Trophoblast cell (in vitro differentiated cells and primary cell): ENCODE measurements around the gene CADM1.

Experiments used
- DNase-seq, 2 donors: peaks; one replicate each; pipeline ENCODE4 v3.0.0-alpha.2; 2016
- H2AFZ ChIP-seq: 2 replicates; pipeline ENCODE4 v1.6.1; 2013; ENCODE audit warnings: low read length, moderate library complexity, mild to moderate bottlenecking; ENCODE audit not compliant: insufficient read depth, poor library complexity
- H2AK5ac ChIP-seq: 2 replicates; pipeline ENCODE4 v1.6.1; 2013; ENCODE audit warnings: mild to moderate bottlenecking, low read length
- H2BK120ac ChIP-seq: 2 replicates; pipeline ENCODE4 v1.6.1; 2013; ENCODE audit warnings: low read length, mild to moderate bottlenecking, moderate library complexity; ENCODE audit not compliant: insufficient read depth, poor library complexity
- H2BK12ac ChIP-seq: 2 replicates; pipeline ENCODE4 v1.6.1; 2013; ENCODE audit warnings: mild to moderate bottlenecking, low read length, moderate library complexity
- H2BK5ac ChIP-seq: 2 replicates; pipeline ENCODE4 v1.6.1; 2013; ENCODE audit warnings: low read length, low read depth, moderate library complexity, mild to moderate bottlenecking; ENCODE audit not compliant: poor library complexity
- H3K14ac ChIP-seq: 2 replicates; pipeline ENCODE4 v1.6.1; 2013; ENCODE audit warnings: mild to moderate bottlenecking, low read length
- H3K18ac ChIP-seq: 2 replicates; pipeline ENCODE4 v1.6.1; 2013; ENCODE audit warnings: mild to moderate bottlenecking, low read length
- H3K23ac ChIP-seq: 2 replicates; pipeline ENCODE4 v1.6.1; 2013; ENCODE audit warnings: low read length
- H3K27ac ChIP-seq: 2 replicates; pipeline ENCODE4 v1.5.1; 2013; ENCODE audit warnings: low read depth, mild to moderate bottlenecking, inconsistent platforms, low read length, moderate library complexity
- H3K27me3 ChIP-seq: 2 replicates; pipeline ENCODE4 v1.6.1; 2013; ENCODE audit warnings: inconsistent platforms, mild to moderate bottlenecking, low read length, moderate library complexity; ENCODE audit not compliant: insufficient read depth
- H3K36me3 ChIP-seq, 2 experiments: 1 replicate in 1 of 2; 2 replicates in 1 of 2; pipeline ENCODE4 v1.6.1; 2013; ENCODE audit warnings: low read length in 2 of 2, mild to moderate bottlenecking in 2 of 2, moderate library complexity in 1 of 2; ENCODE audit not compliant: insufficient read depth in 2 of 2, control insufficient read depth in 1 of 2
- H3K4ac ChIP-seq: 2 replicates; pipeline ENCODE4 v1.6.1; 2013; ENCODE audit warnings: low read depth, mild to moderate bottlenecking, low read length, moderate library complexity
- H3K4me1 ChIP-seq, 2 experiments: 1 replicate in 1 of 2; 2 replicates in 1 of 2; pipeline ENCODE4 v1.6.1; 2013; ENCODE audit warnings: low read length in 2 of 2, mild to moderate bottlenecking in 2 of 2, moderate library complexity in 1 of 2; ENCODE audit not compliant: insufficient read depth in 2 of 2, control insufficient read depth in 1 of 2
- H3K4me2 ChIP-seq: 2 replicates; pipeline ENCODE4 v1.6.1; 2013; ENCODE audit warnings: inconsistent platforms, mild to moderate bottlenecking, low read length, moderate library complexity
- H3K4me3 ChIP-seq: 2 replicates; pipeline ENCODE4 v1.5.1; 2013; ENCODE audit warnings: mild to moderate bottlenecking, low read depth, low read length, inconsistent platforms
- H3K79me1 ChIP-seq: one replicate; pipeline ENCODE4 v1.6.1; 2013; ENCODE audit warnings: low read length
- H3K79me2 ChIP-seq: 2 replicates; pipeline ENCODE4 v1.6.1; 2013; ENCODE audit warnings: low read length, mild to moderate bottlenecking; ENCODE audit not compliant: control insufficient read depth, insufficient read depth, poor library complexity
- H3K9ac ChIP-seq: 2 replicates; pipeline ENCODE4 v1.6.1; 2013; ENCODE audit warnings: mild to moderate bottlenecking, low read length
- H3K9me3 ChIP-seq: 2 replicates; pipeline ENCODE4 v1.6.1; 2013; ENCODE audit warnings: low read depth, mild to moderate bottlenecking, control low read depth, inconsistent platforms, low read length; ENCODE audit not compliant: insufficient read depth
- H4K12ac ChIP-seq: 2 replicates; pipeline ENCODE4 v1.6.1; 2013; ENCODE audit warnings: low read depth, mild to moderate bottlenecking, low read length, moderate library complexity
- H4K8ac ChIP-seq: 2 replicates; pipeline ENCODE4 v1.6.1; 2013; ENCODE audit warnings: low read depth, mild to moderate bottlenecking, low read length, moderate library complexity
- H4K91ac ChIP-seq: one replicate; pipeline ENCODE4 v1.6.1; 2013; ENCODE audit warnings: low read depth, mild to moderate bottlenecking, low read length, moderate library complexity
- WGBS: extraction: QIAGEN DNeasy Blood & Tissue Kit; methylation state at CpG from one replicate; pipeline ENCODE4 v1.1.7; 2013; ENCODE audit warnings: missing lambda C conversion rate; ENCODE audit not compliant: insufficient read length, insufficient coverage; ENCODE audit errors: extremely low coverage; 5-methylcytosine and 5-hydroxymethylcytosine counted together

Gene CADM1

DNA sequence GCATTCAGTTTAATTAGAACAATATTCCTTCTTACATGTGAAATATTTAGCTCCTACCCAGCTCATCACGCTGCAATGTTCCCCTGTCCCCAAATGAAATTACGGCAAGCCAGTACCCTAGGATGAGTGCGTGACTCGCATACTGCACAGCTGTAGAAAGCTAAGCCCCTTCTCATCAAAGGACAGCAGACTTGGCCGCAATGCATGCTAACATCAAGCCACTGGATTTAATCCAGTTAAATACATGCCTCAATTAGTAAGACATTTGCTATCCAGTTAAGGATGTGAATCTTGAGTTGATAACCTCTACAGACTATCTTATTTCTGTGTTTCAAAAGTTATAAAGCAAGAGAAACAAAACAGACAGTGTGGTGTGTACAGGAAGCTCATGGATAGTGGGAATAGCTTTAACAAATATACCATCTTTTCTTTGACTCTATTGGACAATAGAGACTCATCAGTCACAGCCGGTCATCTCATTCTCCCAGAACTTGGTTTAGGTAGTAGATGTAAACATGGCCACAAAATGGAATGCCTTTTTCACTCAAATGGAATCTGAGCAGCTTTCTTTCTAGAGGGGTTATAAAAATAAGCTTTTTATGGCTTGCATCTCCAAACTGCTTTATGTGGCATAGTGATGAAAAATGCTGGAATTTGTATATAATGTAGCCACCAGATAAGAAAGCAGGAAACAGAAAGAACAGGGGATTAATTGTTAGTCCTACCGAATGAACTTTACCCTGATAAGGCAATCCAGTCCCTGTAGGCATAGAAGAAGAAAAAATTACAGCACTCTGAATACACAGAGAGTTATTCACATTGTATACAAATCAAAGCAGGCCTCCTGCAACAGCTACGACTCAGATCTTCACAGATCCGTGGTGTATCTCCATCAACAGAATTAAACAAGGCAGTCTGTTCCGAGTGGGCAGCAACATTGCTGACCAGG is 224.1 kb downstream of the CADM1 start:
- no peak for DNase-seq
- WGBS: no CpG with 5 or more reads among the region's 10 CpGs
- Histone ChIP-seq H3K14ac (no peak overlapping the region), H2AK5ac (no peak overlapping the region), H2AFZ (no peak overlapping the region), H2BK12ac (no peak overlapping the region), H3K4ac (no peak overlapping the region), H3K9me3 (no peaks in the 10 kb centered on the region), H4K12ac (no peak overlapping the region), H3K79me1 (no peaks in the 10 kb centered on the region), H3K27ac (no peak overlapping the region), H3K4me2 (no peak overlapping the region), H3K9ac (no peak overlapping the region), H3K36me3 (no peaks in the 10 kb centered on the region), H3K27me3 (no peaks in the 10 kb centered on the region), H3K4me3 (no peak overlapping the region), H3K4me1 (no peaks in the 10 kb centered on the region), H3K79me2 (no peaks in the 10 kb centered on the region), H3K23ac (no peak overlapping the region), H2BK120ac (no peak overlapping the region), H4K8ac (no peak overlapping the region), H4K91ac (no peak overlapping the region), H3K18ac (no peak overlapping the region), H2BK5ac (no peak overlapping the region)

DNA sequence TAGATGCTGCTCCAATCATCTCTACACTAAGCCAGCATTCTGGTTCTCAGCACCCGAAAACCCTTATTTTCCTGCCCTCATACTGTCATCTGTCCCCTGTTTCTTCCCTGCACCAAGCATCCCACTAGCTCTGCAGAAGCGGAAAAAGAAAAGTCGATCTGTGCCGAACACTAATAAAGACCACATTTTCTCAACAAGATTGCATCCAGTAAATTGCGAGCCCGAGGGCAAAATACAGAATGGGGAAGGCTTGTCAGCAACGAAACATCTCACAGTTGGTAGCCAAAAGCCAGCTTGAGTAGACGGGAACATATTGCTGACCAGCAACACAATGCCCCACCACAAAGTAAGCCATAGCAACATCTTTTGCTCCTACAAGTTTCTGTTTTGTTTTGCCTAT is 227.4 kb downstream of the CADM1 start:
- H2BK12ac ChIP-seq: no peak overlapping the region
- no peak overlapping the region for H3K9ac ChIP-seq
- no peak for DNase-seq
- no CpG with 5 or more reads among the region's 8 CpGs for WGBS
- no peak overlapping the region for H3K18ac ChIP-seq
- H3K4me1 ChIP-seq: no peaks in the 10 kb centered on the region
- H3K4me2 ChIP-seq: no peak overlapping the region
- H3K79me2 ChIP-seq: no peaks in the 10 kb centered on the region
- no peak overlapping the region for H3K27ac ChIP-seq
- no peak overlapping the region for H4K91ac ChIP-seq
- no peaks in the 10 kb centered on the region for H3K36me3 ChIP-seq
- H2BK5ac ChIP-seq: no peak overlapping the region
- H3K27me3 ChIP-seq: no peaks in the 10 kb centered on the region
- no peak overlapping the region for H2AK5ac ChIP-seq
- H3K79me1 ChIP-seq: no peaks in the 10 kb centered on the region
- H3K14ac ChIP-seq: no peak overlapping the region
- no peak overlapping the region for H2BK120ac ChIP-seq
- no peak overlapping the region for H4K12ac ChIP-seq
- no peak overlapping the region for H3K4ac ChIP-seq
- peaks cover 2% of the 10 kb centered on the region for H3K9me3 ChIP-seq
- no peak overlapping the region for H4K8ac ChIP-seq
- no peak overlapping the region for H2AFZ ChIP-seq
- no peak overlapping the region for H3K23ac ChIP-seq
- no peak overlapping the region for H3K4me3 ChIP-seq

DNA sequence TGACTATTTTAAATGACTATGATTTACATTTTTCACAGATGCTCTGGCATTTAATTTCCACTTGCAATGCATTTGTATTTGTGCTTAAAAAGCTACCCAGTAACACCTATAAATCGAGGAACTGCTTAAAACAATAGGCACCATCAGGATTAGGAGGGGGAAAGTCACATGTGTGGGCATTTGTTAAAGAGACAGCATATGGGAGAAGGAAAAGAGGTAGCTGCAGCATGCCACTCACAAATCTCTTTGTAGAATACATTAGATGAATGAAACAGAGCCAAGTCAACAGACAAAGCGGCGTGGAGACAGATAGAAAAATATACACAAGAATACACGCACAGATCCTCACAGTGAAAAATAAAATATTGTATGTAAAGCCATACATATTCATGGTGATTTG is 228.0 kb downstream of the CADM1 start:
- WGBS: no CpG with 5 or more reads among the region's 4 CpGs
- Histone ChIP-seq H3K4ac (no peak overlapping the region), H3K18ac (no peak overlapping the region), H2BK12ac (no peak overlapping the region), H2BK5ac (no peak overlapping the region), H2AFZ (no peak overlapping the region), H3K4me1 (no peaks in the 10 kb centered on the region), H2BK120ac (no peak overlapping the region), H4K12ac (no peak overlapping the region), H4K8ac (no peak overlapping the region), H3K4me3 (no peak overlapping the region), H3K4me2 (no peak overlapping the region), H3K79me2 (no peaks in the 10 kb centered on the region), H3K27me3 (no peaks in the 10 kb centered on the region), H4K91ac (no peak overlapping the region), H3K36me3 (no peaks in the 10 kb centered on the region), H3K9ac (no peak overlapping the region), H3K79me1 (no peaks in the 10 kb centered on the region), H3K27ac (no peak overlapping the region), H3K14ac (no peak overlapping the region), H3K9me3 (peaks cover 2% of the 10 kb centered on the region), H2AK5ac (no peak overlapping the region), H3K23ac (no peak overlapping the region)
- DNase-seq: no peak

DNA sequence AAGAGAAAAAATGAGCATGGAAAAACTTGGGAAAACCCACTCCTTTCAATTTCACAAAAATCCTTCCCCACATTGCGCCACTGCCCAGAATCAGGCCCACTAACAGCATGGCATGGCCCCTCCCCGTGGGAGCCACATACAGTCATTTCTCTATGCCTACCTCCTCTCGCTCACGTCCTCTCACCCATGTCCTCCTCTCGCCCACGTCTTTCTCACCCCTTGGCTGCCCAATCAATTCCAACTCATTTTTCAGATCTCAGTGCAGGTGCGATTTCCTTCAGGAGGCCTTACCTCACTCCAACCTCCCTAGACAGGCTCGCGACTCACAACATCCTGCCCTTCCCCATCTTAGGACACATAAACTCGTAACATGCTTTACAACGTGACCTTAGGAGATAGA is 229.2 kb downstream of the CADM1 start:
- Histone ChIP-seq H3K4me2 (no peak overlapping the region), H3K9ac (no peak overlapping the region), H3K27ac (no peak overlapping the region), H3K9me3 (peaks cover 2% of the 10 kb centered on the region), H3K36me3 (no peaks in the 10 kb centered on the region), H3K27me3 (no peaks in the 10 kb centered on the region), H3K4ac (no peak overlapping the region), H3K23ac (no peak overlapping the region), H3K18ac (no peak overlapping the region), H3K4me1 (no peaks in the 10 kb centered on the region), H2BK5ac (no peak overlapping the region), H3K14ac (no peak overlapping the region), H2BK120ac (no peak overlapping the region), H2AK5ac (no peak overlapping the region), H2BK12ac (no peak overlapping the region), H2AFZ (no peak overlapping the region), H4K91ac (no peak overlapping the region), H4K12ac (no peak overlapping the region), H3K4me3 (no peak overlapping the region), H4K8ac (no peak overlapping the region), H3K79me1 (no peaks in the 10 kb centered on the region), H3K79me2 (no peaks in the 10 kb centered on the region)
- no peak for DNase-seq
- no CpG with 5 or more reads among the region's 11 CpGs for WGBS
